Measurements from ENCODE around the gene NDUFA7.
"Not testable (repeated sequence)": the region's sequence is repeated elsewhere in the genome, so short reads cannot be mapped to it uniquely, and the experiment has no call there.

Gene NDUFA7

DNA sequence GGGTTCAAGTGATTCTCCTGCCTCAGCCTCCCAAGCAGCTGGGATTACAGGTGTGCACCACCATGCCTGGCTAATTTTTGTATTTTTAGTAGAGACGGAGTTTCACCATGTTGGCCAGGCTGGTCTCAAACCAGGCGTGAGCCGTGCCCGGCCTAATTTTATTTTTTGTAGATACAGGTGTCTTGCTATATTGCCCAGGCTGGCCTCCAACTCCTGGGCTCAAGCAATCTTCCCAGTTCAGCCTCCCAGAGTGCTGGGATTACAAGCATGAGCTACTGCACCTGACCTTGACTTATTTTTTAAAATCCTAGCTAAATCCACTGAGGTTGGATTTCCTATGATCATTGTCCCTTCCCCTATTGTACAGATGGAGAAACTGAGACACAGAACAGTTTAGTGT lies 20.3 kb upstream of the NDUFA7 start:
- not testable (repeated sequence) for DNase-seq

DNA sequence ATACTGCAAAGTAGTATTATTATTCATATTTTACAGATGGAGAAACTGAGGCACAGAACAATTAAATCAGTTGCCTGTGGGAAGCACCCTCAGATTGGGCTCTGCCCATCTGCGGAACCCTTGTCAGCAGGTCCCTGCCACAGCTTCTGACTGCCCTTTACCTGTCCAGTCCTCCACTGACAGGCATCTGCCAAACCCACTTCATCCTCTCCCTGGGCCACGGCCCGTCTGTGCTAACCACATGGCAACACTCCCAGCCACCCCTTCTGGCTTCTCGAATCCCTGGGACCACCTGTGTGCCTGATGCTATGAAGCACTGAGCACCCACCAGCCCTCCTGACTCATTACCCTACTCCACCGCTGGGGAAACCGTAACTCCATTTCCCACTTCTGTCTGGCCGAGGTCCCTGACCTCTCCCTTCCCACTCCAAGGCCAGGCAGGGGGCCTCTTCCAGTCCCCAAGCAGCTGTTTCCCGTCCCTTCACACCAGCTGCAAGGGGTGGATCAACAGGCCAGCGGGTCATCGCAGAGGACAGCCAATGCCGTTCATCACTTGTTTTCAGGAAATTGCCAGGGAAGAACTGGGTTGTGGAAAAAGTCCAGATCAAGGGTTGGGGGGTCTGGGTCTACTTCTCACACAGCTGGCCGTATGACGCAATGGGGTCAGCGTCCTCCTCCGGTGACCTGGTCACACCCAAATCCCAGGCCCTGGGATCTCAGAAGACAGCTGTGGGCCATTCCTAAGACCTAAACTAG lies 19.3 kb upstream of the NDUFA7 start:
- no peak for DNase-seq

DNA sequence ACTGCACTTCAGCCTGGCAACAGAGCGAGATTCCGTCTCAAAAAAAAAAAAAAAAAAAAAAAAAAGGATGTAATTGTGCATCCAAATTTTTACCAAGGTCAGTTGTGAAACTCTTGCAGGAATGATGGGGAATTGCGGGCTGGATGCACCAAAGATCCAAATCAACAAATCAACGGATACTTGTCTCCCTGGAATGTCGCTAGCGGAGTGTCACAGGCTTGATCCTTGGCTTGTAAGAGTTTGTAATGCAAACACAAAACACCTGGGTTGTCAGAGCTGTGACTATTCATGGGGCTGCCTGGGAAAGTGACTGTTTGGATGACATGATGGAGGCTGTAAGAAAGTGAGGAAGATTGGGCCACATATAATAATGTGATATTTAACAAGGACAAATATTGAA lies 17.7 kb upstream of the NDUFA7 start:
- DNase-seq = no peak

DNA sequence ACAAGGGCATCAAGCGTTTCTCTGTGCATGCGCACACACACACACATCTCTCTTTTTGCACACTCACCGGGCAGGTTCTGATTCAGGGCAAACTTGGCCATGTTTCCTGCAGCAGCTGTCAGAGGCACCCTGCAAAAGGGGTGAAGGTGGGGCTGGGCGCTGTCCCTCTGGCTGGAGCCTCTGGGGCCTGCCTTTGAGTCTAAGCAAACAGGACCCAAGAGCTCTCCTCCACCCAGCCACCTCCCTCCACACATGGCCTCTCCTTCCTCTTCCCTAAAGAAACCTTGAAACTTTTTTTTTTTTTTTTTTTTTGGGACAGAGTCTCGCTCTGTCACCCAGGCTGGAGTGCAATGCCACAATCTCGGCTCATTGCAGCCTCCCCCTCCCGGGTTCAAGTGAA lies 16.6 kb upstream of the NDUFA7 start:
- DNase-seq = no peak

DNA sequence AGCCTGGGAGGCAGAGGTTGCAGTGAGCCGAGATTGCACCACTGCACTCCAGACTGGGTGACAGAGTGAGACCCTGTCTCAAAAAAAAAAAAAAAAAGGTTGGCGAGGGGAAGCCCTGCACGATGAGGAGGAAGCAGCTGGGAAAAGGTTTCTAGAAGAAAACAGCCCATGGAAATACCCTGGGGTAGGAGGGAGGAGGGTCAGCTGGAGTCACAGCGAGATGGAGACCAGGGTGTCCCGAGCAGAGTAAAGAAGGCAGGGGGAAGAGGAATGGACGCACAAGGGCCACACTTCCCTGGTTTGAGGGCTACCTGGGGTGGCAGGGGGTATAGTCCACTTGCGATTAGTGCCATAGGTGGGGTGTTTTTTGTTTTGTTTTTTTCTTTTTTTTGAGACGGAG lies 15.5 kb upstream of the NDUFA7 start:
- no peak for DNase-seq

DNA sequence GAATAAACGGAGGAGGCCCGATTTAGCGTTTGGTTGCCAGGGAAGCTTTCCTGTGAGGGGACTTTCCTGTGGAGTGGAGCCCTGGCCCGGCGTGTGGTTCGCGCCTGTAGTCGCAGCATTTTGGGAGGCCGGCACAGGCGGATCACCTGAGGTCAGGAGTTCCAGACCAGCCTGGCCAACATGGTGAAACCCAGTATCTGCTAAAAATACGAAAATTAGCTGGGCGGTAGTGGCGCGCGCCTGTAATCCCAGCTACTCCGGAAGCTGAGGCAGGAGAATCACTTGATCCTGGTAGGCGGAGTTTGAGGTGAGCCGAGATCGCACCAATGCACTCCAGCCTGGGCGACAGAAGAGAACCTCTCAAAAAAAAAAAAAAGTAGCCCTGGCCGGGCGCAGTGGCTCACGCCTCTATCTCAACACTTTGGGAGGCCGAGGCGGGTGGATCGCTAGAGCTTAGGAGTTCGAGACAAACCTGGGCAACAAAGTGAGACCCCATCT lies 14.9 kb upstream of the NDUFA7 start:
- DNase-seq = no peak

DNA sequence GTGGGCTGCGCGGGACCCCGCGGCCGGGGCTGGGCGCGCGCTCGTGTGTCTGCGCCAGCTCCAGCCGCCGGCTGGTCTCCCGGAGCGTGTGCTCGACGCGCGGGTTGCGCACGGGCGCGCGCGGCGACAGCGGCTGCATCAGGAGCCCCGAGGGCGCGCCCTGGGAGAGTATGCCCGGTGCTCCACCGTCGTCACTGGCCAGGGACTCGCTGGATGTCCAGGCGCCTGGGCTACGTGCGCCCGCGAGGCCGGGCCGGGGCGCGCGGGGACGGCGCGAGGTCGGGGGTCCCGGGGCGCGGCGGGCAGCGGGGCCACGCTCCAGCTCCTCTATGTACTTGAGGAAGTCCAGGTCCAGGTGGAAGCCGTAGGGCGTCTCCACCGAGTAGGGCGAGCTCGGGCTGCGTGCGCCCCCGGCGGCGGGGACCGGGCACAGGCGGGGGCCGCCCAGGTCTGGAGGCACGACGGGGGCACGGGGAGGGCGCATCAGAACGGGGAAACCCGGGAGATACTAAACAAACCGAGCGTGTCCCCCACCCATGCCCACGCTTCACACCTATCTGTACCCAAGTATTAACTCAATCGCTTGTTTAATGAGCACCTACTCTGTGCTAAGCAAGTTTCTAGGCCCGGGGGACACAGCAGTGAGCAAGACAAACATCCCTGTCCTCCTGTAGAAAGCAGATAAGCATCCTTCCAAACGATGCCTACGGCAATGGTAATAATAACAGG lies 14.3 kb upstream of the NDUFA7 start:
- no peak for DNase-seq

DNA sequence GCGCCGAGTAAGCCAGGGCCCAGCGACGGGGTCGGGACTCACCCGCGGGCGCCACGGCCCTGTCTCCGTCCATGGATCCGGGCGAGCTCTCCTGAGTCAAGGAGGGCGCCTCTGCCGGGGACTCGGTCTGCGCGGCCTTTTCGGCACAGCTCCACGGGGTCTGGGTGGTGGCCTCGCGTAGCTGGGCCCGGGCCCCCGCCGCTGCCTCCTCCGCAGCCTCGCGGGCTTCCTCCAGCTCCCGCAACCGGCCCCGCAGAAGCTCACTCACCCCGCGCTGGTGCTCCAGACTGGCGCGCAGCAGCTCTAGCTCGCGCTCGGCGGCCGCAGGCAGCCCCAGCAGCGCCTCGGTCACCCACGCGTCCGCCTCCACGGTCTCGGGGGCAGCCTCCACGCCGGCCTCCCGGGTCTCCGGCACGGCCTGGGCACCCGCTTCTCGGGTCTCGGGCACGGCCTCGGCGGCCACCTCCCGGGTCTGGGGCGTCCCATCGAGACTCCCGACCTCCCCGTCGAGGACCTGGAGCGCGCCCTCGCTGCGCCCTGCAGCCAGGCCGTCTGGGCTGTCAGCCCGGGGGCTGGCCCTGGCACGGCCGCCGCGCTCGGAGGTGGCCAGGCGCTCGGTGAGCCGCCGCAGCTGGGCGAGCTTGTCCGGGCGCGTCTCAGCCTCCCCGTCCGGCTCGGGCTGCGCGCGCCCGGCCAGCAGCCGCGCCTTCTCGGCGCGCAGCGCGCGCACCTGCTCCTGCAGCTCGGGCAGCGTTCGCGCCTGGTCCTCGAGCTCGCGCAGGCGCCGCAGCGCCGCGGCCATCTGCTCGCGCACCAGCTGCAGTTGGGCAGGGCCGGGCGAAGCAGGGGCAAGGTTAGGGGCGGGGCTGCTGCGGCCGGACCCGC lies 13.5 kb upstream of the NDUFA7 start:
- DNase-seq = no peak

DNA sequence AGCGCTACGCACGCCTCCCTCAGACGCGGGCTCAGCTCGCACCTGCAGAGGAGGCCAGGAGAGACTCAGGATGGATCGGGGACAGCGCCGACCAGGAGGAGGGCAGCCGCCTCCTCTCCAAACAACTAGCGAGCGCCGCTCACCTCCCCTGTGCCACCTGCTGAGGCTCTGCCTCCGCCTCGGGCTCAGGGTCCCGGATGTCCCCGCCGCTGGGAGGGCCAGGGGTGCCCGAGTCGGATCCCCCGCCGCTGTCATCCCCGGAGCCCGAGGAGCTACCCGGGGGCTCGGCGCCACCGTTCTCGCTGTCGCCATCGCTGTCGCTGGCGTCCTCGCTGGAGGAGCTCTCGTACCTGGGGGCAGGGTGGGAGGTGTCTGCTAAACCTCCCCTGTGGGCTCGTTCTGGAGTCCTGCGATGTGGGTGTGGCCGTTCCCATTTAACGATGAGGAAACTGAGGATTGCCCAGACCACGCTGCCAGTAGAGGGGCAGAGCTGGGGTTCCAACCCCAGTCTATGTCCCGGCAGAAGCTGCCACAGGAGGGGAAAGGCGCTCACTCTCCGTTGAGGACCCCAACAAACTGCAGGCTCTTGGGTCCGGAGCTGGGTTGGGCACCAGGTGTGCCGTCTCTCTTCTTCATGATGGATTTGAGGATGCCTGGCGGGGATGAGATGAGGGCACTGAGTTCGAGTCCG lies 12.7 kb upstream of the NDUFA7 start:
- no peak for DNase-seq

DNA sequence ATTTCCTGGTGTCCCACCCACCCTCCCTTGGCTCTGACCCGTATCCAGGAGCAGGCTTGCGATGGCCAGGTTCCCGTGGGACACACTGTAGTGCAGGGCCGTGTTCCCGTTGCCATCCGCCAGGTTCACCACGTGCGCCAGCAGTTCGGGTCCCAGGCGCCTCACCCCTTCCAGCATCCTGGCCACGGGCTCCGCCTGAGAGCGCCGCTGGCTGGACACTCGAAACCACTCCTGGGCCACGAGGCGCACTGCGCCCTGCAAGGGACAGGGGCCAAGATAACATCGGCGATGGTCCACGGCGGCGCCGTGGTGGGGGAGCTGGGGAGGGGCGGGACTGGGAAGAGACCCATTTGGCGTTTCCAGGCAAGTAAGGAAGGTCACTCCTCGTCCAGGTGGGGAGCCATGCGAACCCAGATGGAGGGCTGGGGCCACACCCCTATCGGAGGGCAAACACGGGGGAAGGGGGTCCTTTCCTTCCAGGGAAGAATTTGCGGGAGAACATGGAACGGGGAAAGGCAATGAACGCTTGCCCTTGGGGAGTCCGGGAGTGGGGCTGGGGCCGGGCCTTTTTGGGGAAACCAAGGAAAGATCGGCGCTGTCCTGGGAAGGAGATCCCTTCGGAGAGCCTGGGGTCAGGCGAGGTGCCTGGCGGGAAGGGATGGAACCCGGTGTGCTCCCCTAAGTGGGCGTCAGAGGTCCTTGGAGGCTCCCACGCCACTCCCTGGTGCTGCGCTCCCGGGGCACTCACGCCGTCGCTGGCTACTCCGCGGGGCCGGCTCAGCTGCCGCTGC lies 12.0 kb upstream of the NDUFA7 start:
- DNase-seq = no peak

DNA sequence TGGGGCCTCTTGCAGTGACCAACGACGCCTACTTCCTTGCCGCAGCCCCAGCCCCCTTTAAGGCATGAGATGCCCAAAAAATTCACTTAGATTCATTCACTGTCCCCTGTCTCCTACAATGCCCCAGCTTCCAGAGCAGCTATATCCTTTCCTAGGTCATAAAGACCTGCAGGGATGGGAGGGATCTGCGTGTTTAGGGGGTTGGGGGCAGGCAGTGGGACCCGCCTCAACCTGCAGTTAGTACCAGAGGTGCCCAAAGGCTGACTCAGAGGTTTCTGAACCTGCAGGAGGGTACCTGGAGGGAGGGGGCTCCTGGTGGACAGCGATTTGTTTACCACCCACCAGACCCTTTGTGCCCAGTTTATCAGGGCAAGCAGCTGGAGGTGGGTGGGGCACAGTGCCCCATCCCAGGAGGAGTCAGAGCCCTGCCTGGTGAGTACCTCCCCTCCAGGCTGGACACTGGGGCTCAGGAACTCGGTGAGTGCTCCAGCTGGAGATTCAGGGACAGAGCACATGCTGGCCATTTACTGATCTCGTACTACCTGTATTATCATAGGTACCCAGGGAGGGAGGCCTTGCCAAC lies 10.2 kb upstream of the NDUFA7 start:
- DNase-seq = no peak

DNA sequence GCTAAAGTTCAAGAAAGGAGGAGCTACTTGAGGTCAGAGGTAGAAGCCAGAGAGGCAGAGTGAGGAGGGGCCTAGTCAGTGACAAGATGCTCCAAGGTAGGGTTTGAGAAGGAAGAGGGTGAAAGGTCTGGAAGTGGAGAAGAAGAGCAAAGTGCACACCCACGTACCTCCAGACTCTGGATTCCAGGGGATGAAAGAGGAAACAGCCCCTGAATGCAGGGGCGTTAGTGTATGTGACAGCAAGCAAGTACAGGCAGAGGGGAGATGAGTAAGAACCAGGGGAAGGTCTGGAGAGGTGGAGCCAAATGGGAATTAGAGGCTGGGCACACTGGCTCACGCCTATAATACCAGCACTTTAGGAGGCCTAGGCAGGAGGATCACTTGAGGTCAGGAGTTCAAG lies 8.8 kb upstream of the NDUFA7 start:
- DNase-seq = no peak

DNA sequence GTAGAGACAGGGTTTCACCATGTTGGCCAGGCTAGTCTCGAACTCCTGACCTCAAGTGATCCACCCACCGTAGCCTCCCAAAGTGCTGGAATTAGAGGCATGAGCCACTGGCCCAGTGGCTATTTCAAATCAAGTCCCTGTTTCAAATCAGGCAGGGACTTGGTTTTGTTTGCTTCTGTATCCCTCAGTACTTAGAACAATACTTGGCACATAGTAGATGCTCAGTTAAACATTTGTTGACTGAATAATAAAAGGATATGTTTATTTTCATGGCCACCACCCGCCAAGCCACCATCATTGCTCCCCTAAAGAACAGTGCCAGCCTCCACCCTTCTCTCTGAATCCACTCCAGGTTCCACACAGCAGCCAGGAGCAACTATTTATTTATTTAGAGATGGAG lies 4.3 kb upstream of the NDUFA7 start:
- no peak for DNase-seq

DNA sequence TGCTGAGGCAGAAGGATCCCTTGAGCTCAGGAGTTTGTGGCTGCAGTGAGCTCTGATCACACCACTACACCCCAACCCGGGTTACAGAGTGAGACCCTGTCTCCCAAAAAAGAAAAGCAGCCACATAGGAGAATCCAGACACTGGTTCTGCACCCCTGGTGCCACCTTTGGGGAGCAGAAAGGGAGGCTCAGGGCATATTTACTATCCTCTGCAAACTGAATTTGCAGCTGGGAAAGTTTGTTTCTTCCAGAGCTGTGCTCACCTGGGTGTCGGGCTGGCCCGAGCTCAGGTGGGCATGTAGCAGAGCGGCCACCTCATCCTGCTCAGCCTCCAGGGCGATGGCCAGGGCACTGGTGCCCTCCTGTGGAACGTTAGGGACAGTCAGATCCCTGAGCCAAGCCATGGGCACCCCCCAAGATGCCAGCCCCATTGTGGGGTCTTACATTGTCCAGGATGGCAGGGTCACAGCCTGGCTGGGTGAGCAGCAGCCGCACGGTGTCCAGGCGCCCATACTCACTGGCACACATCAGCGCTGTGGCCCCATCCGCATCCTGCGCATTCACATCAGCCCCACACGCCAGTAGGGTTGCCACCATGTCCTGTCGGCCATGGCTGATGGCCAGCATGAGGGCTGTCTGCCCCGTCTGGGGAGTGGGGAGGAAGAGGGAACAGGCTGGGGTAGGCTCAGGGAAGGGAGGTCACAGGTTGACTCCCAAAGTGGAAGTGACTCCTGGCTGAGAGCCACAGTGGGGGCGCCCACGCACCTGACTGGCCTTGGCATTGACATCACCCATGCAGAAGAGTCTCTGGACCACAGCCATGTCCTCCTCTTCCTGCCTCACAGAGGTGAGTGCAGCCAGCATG lies 3.2 kb upstream of the NDUFA7 start:
- DNase-seq = no peak

DNA sequence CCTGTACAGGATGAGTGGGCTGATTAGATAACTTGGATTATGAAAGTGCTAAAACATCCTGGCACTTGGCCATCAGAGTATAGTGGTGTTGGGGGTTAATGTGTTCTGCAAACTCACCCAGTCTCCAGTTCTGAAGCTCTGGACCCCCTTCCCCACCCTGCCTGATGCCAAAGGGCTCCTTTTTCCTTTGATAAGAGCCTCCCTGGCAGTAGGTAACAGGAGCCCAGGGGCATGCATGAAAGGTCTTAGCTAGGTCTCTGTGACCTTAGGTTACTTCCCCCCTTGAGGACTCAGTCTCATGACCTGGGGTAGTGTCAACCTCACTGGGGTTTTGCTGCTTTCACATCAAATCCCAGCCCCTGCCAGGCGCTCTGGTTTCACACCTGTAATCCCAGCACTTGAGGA lies 2.6 kb upstream of the NDUFA7 start:
- no peak for DNase-seq

DNA sequence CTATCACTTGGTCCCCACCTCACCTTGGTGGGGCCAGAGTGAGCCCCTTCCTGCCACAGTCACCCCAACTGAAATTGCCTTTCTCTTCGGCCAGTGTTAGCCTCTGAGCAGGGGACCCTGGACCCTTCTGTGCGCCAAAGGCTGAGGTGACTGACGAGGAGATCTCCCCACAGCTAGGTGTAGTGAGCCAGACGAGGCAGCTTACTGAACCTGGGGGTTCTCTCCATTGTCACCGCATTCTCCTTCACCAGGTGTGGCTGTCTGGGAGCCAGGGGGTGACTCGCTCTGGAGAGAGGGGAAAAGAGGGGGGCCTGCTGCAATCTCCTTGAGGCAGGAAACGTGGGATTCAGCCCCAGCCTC lies 1.4 kb upstream of the NDUFA7 start:
- DNase-seq = no peak

DNA sequence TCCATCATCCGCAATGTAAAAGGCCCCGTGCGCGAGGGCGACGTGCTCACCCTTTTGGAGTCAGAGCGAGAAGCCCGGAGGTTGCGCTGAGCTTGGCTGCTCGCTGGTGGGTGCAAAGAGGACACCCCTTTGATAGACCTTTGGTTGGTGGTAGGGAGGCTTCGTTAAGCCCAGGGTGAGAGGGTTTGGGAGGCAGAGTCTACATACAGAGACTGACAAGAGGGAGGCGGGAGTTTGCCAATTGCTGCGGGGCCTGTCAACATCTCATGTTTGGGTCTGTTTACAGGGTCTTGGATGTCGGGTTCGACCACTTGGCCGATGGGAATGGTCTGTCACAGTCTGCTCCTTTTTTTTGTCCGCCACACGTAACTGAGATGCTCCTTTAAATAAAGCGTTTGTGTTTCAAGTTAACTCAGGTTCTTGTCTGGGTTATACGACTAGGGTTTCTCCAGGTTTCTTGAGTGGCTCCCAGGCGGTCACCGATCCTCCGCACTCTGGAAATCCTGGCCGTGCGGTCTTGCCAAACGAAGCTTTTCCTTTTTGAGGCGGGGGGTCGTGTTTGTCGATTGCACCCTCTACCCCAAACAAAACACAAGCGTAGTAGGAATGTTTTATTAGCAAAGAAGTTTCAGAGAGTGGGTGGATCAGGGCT lies 937 bp upstream of the NDUFA7 start:
- no peak for DNase-seq

DNA sequence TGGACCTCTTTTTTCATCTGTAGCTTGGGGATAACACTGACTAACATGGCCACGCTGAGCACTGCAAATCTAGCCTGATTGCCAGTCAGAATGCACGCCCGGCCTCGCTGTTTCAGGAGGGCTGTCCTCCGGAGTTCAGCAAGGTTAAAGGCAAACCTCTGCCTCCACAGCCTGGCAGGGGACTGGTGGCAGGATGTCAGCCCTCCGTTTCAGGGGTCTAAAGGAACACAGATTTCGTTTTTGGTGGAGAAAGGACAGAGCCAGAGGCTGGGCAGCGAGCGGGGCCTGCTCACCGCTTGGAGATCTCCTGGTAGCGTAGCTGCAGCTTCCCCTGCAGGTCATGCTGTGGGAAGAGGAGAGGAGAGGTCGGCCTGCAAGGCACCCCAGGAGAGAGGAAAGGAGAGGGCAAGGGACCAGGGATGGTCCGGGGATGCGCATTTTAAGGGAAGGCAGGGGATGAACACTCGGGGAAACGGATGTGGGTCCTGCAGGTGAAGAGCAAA lies 560 bp downstream of the NDUFA7 start:
- DNase-seq = no peak

DNA sequence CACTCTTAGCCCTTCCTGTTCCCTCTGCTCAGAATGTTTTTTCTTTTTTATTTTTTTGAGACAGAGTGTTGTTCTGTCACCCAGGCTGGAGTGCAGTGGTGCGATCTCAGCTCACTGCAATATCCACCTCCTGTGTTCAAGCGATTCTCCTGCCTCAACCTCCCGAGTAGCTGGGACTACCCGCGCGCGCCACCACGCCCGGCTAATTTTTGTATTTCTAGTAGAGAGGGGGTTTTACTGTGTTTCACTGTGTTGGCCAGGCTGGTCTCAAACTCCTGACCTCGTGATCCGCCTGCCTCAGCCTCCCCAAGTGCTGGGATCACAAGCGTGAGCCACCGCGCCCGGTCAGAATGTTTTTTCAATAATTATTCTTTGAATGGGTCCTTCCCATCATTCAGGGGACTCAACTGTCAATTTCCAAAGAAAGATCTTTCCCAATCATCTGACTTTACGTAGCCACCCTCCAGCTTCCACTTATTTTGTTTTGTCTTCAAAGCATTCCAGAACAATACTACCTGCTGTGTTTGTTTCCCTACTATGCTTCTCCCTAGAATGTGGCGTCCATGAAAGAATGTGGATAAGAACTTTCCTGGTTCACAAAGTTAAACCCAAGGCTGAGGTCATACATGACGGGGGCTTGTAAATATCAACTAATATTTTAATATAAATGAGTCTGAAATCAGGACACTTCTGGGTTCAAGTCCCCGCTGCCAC lies 1.2 kb downstream of the NDUFA7 start:
- no peak for DNase-seq
